Measurements from ENCODE around the gene YBX3.

The YBX3 gene

GRCh38 chr12:10701843-10702242 is 21.3 kb downstream of the YBX3 start:
- DNase-seq (ENCODE audit: low read depth) = no peak
- no peak overlapping the region for H3K4me3 ChIP-seq (ENCODE audit: low read length)
- no peak for TF ChIP-seq CTCF (conservative IDR thresholded peaks at IDR 0.05; ENCODE audit: low read length)

DNA sequence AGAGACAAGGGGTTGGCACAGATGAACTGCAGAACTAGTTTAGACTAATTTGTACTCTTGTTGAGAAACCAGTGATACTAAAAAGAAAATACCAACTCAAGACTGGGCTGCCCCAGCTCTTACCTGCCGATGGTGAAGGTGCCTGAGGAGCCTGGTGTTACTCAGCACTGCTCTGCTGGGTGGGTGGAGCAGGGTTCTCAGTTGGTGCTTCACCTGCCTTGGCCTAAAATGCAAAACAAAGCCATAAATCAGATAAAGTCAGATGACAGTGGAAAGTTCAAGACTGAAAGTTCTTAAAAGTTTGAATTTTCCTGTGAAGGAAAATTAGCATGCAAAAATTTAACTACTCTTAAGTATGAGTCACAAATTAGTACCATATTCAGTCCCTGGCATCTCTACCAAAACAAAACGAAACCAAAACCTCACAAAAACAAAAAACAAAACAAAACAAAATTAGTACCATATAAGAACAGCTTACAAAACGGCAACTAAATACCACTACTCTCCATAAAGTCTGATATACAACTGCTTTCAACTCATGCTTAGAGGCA is 21.9 kb downstream of the YBX3 start:
- DNase-seq (ENCODE audit: low read depth) = peak; percentile 58
- no peak overlapping the region for H3K4me3 ChIP-seq (ENCODE audit: low read length)
- no peak for TF ChIP-seq CTCF (conservative IDR thresholded peaks at IDR 0.05; ENCODE audit: low read length)

DNA sequence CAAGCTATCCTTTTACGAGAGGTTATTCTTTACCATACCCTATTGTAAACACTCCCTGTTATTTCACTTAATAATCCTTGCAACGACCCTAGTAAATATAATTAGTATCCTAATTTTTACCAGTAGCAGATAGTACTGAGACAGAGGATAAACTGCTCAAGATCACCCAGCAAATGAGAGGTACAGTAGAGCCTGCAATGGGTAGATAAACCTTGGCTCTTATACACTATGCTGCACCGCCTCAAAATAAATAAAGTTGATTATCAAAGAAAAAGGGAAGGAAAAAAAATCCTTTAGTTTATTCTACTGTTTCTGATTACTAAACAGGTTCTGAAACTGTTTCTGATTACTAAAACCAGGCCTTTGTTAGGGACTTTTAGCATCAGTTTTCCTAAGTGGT is 22.5 kb downstream of the YBX3 start:
- H3K4me3 ChIP-seq (ENCODE audit: low read length) = no peak overlapping the region
- DNase-seq (ENCODE audit: low read depth) = no peak
- TF ChIP-seq CTCF (conservative IDR thresholded peaks at IDR 0.05; ENCODE audit: low read length) = no peak

DNA sequence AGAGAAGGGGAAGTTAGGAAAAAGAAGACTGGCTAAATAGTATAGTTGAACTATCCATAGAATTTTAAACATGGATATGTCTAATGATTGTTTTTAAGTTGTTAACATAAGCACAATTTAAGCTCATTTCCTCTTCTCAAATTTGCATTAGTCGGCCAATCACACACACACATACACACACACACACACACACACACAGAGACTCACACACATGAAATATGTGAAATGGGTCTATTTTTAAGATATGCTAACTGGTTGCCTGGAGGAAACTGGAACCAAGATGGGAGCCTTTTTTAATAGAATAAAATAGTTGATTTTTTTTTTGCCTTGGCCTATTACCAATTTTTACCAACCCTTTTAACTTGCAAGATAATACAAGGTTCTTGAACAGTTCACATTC is 25.3 kb downstream of the YBX3 start:
- no peak for TF ChIP-seq CTCF (conservative IDR thresholded peaks at IDR 0.05; ENCODE audit: low read length)
- DNase-seq (ENCODE audit: low read depth) = no peak
- H3K4me3 ChIP-seq (ENCODE audit: low read length) = no peak overlapping the region

DNA sequence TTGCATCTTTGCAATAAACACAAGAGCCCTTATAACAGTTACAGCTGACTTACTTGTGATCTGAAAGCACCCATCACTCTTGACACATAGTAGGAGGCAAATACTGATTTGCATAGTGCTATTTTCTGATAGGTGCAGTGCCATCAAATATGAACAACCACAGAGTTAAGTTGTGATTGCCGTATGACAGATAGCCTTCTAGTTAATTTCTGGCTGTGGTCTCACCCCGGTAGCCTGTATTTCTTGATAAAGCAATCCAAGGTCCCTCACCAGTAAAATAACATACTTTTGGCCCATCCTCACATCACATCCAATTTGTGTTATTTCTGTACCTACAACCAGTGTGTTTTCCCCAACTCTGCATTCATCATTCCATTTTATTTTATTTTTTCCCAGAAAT is 26.0 kb downstream of the YBX3 start:
- no peak for DNase-seq (ENCODE audit: low read depth)
- no peak for TF ChIP-seq CTCF (conservative IDR thresholded peaks at IDR 0.05; ENCODE audit: low read length)

DNA sequence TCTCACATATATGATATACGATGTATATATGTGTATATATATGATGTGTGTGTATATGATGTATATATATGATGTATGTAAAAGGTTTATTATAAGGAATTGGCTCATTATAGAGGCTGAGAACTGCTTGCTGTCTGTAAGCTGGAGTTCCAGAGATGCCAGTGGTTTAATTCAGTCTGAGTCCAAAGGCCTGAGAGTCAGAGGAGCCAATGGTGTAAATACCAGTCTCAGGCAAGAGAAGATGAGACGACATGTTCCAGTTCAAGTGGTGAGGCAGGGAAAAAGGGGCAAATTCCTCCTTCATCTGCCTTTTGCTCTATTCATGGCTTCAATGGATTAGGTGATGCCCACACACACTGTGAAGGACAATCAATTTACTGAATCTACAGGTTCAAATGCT is 32.2 kb downstream of the YBX3 start:
- TF ChIP-seq CTCF (conservative IDR thresholded peaks at IDR 0.05; ENCODE audit: low read length) = no peak
- no peak overlapping the region for H3K4me3 ChIP-seq (ENCODE audit: low read length)
- peak; percentile 32 for DNase-seq (ENCODE audit: low read depth)

More for the DNA sequence above, 26.0 kb downstream of the YBX3 start:
- no peak overlapping the region for H3K4me3 ChIP-seq (ENCODE audit: low read length)

GRCh38 chr12:10689146-10689545 is 34.0 kb downstream of the YBX3 start:
- H3K4me3 ChIP-seq (ENCODE audit: low read length) = no peak overlapping the region
- DNase-seq (ENCODE audit: low read depth) = no peak
- no peak for TF ChIP-seq CTCF (conservative IDR thresholded peaks at IDR 0.05; ENCODE audit: low read length)
